Limb (tissue), 2 donors: Measurements from ENCODE around the gene TRIM42.

ENCODE experiments used
- DNase-seq, 2 donors: peaks; one replicate each; pipeline ENCODE4 v3.0.0-alpha.2; 2016; ENCODE audit errors: extremely low spot score in 2 of 2

Gene TRIM42

DNA sequence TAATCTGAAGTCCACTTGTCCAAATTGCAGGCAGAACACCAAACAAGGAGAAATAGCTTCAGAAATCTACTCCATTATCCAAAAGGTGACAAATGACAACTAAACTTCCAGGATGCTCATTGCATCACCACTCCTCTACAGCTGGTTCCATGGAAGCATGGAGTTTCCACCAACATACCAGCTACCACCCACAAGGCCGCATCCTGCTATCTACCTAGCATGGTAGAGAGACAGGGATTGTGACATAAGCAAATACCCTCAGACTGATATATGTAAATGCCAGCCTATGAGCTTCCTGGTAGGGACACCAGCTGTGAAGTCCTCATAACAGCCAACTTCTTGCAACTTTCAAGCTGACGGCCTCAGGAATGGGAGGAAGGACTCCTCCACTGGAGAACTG lies at the start of gene TRIM42:
TRIM42 (plus strand) TSS at position 301 of the 400 bp plus-strand sequence. CDS start 166 bp downstream, outside the sequence.
- no peak for DNase-seq

DNA sequence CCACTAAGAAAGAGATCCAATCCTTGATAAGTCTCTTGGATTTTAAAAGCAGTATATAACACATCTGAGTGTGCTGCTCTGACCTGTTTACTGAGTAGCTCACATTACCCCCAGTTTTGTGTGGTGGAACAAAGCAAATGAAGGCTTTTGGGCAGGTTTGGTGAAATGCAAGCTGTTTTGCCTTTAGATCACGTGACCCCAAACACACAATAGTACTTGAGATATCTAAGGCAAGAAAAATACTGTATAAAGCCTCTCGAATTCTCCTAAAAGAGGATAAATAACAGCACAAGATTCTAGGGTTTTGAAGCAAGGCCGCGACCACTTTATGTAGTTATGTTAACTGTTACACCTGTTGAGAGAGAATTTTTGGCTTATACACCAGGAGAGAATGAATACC lies 49.3 kb upstream of the TRIM42 start:
- no peak for DNase-seq

DNA sequence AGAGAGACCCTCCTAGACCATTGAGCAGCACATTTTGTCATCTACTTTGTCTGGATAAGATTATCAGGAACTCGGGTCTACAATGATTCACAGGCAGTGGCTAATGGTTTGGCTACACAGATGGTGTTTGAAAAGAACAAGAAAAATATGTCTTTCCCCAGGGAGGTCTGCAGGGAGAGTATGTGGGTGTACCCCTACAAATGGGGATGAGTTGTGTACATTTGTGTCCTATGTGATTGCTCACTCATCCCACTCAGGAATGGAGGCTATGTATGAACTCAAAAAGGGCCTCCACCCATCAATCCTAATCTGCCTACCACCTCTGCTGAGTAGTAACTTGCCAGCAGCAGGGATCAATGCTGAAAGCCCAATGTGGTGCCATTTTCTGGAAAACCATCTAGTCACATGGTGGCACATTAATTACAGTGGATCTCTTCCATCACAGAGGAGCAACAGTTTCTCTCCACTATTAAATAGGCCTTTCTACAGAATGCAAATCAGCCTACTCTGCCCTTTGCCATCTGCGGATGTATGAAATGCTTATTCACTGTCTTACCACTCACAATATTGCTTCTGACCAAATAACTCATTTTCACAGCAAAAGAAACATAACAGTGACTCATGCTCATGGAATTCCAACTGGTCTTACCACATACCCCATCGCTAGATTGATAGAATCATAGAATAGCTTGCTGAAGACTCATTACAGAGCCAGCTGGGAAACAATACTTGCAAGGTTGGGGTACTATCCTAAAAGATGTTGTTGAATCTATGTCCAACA lies 48.3 kb upstream of the TRIM42 start:
- DNase-seq = no peak

DNA sequence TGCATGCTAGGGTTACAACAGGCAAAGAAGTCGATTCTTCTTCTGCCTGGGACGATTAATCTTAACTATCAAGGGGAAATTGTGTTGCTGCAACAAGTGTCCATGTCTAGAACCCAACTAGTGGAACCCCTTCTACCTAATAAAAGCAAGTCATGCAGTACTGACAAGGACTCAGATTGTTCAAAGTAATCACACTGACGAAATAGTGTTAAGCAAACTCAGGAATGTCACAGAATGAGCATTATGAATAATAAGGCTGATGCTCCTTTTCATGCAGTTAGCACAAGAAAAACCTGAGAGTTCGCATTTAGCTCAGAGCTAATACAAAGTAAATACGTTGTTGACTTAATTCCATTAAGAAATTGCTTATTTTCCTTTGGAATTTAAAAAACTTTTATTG lies 47.5 kb upstream of the TRIM42 start:
- no peak for DNase-seq

DNA sequence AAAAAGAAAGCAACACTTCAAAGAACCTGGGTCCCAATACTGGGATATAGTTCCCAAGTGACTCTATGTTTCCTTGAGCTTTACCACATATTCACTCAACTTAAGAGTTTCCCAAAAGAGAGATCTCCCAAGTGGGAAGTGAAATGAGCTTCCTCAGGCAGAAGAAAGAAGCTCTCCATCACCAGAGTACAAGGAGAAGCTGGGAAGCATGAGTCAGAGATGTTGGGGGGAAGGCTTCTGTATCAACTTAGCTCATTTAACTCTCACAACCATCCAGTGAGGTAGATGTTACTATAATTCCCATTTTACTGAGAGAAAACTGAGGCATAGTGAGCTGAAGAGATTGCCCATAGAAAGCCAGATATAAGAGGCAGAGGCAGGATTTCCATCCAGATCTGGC lies 47.0 kb upstream of the TRIM42 start:
- no peak for DNase-seq

DNA sequence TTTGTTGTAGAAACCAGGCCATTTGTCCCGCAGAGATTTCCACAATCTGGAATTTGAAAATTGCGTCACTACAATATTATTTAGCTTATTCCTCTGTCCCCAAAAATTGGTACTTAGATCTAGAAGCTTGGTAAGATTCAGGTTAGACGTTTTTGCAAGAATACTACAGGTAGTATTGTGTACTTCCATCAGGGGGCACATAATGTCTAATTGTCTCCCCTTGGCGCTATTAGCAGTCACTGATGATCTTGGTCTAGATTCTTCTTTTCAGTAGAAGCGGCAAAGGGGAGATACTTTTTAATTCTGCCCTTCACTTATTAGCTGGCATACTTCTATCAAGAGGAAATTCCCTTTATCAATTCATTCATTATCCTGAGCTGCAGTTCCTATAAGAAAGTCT lies 42.6 kb upstream of the TRIM42 start:
- no peak for DNase-seq

DNA sequence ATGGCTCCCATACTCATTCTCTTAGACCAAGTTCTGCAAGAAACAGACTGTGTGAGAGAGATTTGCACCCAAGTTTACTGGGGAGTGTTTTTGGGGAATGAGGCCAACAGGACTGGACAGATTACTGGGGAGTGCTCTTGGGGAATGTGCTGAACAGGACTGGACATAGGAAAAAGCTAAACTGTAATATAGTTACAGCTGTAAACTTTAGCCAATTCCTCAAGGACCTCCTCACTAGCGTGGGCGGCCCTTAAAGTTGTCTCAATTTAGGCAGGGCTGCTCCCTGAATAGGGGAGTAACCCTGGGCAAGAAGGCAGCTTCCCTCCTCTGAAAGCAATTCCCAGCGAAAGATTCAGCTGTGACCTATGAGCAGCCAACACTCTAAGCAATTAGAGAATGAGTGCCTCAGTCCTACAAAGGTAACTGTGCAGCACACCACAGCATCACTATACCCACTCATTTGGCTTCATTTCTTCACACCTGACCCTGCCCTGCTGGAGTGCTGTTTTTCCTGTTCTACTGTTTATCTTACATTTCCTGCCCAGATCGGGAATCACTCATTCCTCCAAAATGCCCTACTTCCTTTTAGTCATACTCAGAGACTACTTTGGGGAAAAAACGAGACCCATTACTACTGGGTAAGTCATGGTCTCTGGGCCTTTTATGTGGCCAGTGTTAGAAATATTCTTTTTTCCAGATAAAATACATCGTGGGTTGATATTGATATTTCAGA lies 41.3 kb upstream of the TRIM42 start:
- DNase-seq = peak in 1 of 2 donors; percentile 8

DNA sequence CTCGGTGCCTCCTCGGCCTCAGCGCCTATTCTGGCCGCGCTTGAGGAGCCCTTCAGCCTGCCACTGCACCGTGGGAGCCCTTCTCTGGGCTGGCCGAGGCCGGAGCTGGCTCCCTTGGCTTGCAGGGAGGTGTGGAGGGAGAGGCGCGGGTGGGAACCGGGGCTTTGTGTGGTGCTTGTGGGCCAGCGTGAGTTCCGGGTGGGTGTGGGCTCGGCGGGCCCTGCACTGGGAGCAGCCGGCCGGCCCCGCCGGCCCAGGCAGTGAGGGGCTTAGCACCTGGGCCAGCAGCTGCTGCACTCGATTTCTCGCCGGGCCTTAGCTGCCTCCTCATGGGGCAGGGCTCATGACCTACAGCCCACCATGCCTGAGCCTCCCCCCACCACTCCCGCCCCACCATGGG lies 26.6 kb upstream of the TRIM42 start:
- DNase-seq = no peak

DNA sequence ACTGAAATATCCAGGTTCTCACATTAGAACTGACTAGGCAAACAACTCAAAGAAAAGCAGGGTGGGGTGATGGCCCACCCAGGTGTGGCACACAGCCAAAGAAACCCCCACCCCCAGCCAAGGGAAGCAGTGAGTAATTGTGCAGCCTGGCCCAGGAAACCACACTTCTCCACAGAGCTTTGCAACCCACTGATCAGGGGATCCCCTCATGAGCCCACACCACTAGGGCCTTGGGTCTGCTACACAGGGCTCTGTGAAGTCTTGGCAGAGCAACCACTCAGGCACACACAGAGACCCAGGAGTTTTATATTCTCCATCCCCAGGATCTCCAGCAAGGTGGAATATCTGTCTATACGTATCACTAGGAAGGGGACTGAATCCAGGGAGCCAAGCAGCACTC lies 22.2 kb upstream of the TRIM42 start:
- no peak for DNase-seq

DNA sequence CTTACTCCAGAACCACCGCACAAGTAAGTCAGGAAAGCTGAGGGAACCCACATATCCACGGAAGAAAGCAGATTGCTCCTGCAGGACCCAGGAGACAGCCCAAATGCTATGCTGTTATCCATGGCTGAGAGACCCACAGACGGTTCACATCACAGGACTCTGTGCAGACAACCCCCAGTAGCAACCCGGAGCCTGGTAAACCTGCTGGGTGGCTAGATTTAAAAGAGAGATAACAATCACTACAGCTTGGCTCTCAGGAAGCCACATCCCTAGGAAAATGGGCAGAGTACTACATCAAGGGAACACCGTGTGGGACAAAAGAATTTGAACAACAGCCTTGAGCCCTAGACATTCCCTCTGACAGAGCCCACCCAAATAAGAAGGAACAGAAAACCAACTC lies 13.8 kb upstream of the TRIM42 start:
- DNase-seq = no peak

DNA sequence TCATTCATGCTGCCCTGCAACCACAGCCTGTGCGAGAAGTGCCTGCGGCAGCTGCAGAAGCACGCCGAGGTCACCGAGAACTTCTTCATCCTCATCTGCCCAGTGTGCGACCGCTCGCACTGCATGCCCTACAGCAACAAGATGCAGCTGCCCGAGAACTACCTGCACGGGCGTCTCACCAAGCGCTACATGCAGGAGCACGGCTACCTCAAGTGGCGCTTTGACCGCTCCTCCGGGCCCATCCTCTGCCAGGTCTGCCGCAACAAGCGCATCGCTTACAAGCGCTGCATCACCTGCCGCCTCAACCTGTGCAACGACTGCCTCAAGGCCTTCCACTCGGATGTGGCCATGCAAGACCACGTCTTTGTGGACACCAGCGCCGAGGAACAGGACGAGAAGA lies 4.7 kb downstream of the TRIM42 start:
- no peak for DNase-seq

DNA sequence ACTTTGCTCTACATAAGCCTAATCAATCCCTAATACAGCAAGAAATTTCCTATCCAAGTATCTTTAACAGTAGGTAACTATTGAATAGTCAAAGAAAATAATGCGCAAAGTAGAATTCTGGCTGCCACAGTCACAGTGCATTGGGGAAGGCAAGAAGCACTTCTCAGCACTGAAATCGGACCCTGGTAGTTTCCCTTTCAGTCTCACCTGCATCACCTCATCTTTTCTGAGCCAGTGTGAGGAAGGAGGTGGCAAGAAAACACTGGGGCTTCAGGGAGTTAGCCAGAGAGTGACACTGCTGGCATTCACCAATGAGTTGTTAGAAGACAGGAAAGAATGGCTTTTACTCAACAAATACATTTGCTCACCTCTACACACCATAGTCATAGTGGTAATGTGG lies 8.3 kb downstream of the TRIM42 start:
- no peak for DNase-seq

DNA sequence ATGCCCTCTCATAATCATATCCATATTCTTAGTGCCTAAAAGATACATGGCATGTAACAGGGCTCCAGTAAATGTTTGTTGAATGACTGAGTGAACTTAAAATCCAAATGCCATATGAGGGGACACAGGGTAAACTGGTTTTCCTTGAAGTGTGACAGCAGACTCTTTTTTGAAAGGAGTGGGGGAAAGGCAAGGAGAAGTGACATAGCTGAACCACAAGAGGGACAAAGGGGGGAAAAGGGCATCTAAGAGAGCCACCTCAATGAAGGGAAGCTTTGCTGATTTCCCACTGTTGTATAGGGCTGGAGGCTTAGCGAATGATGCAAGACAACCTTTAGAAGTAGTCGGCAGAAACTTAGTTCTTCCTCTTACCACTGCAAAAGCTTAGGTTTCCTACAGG lies 9.1 kb downstream of the TRIM42 start:
- no peak for DNase-seq

DNA sequence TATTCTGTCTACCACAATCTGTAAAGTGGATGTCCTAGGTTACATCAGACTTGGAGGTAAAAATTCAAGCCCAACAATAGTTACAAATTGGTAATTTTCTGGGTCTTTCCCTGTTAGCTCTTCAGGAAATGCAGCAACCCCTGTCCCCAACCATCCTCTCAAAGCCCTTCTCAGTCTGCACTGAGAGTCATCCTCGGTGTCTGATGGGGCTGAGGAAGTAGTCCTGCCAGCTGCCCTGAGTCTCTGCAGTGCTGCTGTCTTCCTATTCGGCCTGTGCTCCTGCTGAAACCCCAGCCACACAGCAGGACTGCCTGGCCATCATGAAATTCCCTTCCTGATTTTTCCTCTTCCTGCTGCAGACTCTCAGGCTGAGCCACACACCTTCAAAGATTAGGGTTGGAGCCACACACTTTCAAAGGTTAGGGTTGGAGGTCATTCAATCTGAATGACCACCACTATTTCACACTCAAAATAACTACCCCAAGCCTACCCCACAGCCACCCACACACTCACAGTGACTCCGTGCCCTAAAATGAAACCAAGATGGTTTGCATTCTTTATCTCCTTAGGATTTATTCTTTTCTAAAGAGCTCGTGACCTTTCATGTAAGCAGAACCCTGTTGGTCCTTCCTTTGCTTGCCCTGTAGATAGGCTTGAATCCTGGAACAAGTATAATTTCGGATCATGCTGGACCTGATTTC lies 17.6 kb downstream of the TRIM42 start:
- no peak for DNase-seq

DNA sequence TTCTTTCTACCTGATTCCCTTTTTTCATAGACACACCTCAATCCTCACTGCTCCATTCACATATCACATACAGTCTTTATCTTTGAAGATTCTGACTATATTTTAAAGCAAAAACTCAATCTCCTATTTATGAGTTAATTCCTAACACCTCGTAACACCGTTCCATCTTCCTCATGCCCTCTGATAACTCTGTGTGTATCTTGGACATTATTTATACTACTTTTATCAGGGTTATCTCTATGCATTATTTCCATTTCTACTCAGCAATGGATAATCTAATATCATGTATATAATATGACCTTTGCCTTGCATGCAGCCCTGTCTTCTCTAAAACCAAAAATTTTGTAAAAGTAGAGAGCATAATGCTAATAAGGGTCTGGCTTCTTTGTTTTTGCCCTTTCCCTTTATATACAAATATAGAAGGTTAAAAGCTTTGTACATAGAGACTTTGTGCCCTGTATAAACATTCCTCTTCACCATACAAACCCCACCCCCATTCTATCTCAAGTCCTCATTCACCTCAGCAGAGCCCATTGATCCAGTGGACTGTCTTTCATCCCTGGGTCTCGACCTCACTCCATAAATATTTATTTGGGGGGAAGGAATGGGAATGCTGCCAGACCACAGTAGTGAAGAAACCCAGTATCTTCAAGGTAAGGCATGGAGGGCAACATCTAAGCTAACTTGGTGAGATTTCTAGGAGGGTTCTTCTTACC lies 21.8 kb downstream of the TRIM42 start:
- no peak for DNase-seq

DNA sequence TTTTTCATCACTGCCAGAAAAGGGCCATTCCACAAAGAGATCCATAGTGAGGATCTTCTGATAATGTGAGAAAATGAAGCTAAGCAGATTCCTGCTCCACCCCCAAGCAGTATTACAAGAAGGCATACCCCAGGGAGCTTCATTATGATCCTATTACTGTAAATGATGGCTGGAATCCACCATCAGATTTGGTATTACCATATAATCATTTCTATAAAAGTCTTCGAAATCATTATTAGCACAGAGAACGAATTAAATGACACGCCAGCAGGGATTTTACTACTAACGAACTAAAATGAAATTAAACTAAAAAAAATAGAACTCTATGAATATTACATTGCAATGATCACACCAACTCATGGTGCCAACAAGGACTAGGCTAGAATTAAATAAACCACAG lies 24.4 kb downstream of the TRIM42 start:
- no peak for DNase-seq

DNA sequence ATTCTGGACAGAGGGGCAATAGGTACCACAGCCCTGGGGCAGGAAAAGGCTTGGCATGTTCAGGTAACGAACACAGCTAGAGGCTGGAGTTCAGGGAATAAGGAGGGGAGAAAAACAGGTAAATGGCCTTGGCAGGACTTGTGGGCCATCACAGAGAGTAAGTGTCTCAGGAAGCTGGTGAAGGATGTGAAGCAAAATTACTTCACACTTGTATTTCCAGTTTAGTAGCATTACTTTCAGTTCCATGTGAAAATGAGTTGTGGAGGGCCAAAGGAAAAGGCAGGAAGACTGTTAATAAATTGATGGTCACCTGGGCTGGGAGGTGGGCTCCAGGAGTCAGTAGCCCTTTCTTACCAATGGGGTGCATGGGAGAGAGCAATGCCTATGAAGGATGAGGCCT lies 25.6 kb downstream of the TRIM42 start:
- DNase-seq = no peak

DNA sequence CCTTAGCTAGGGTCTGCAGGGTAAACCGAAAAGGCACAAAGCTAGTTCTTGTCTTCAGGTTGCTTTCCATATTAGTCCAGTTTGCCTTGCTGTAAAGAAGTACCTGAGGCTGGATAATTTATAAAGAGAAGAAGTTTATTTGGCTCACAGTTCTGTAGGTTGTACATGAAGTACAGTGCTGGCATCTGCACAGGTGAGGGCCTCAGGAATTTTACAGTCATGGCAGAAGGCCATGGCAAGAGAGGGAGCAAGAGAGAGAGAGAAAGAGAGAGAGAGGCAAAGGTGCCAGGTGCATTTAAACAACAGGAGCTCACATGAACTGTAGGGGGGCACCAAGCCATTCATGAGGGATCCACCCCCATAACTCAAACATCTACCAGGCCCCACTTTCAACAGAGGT lies 26.9 kb downstream of the TRIM42 start:
- no peak for DNase-seq

DNA sequence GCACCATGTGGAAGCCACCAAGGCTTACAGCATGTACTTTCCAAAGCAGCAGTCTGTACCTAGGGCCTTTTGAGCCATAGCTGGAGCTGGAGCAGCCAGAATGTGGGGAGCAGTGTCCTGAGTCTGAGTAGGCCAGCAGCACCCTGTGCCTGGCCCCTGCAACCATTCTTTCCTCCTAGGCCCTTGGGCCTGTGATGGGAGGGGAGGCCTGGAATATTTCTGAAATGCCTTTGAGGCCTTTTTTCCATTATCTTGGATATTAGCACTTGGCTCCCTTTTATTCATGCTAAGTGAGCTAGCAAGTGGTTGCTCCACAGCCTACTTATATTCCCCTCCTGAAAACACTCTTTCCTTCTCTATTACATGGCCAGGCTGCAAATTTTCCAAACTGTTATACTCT lies 28.1 kb downstream of the TRIM42 start:
- no peak for DNase-seq

DNA sequence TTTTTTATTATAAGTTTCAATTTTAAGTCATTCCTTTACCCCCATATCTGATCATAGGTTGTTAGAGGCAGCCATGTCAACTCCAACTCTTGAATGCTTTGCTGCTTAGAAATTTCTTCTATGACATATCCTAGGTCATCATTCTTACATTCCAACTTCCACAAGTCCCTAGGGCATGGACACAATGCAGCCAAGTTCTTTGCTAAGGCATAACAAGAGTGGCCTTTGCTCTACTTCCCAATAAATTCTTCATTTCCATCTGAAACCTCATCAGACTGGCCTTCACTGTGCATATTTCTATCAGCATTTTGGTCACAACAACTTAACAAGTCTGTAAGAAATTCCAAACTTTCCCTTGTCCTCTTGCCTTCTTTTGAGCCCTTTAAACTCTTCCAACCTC lies 28.5 kb downstream of the TRIM42 start:
- no peak for DNase-seq

DNA sequence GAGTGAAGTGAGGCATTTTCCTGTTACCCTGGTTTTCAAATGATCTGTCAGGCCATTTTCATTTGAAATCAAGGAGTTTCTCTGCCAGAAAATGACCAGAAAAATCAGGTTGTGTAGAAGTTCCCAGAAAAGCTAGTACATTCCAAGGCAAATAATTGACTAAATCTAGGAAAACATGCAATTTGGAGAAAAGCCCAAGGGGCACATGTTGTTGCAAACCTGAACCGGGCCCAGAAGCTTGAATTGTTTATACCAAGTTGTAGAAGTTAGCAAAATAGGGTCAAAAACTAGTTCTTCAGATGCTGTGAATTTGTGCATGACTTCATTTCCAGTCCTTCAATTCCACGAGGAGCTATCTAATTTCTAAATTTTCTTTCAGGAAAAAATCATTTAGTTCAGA lies 31.0 kb downstream of the TRIM42 start:
- DNase-seq = peak in 1 of 2 donors; percentile 16

DNA sequence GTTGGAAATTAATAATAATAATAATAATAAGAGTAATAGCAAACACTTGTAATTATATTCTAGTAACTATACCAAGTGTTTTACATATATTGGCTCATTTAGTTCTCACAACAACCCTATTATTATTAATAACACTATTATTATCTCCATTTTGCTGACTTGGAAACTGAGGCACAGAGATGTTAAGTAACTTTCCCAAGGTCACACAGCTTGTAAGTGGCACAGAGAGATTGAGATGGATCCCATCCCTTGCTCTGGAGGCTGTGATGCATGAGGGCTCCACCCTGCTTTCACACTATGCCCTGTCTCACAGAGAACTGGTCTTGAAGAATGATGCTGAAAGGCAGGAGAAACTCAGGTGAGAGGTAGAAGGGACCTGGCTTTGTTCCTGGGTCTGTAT lies 31.9 kb downstream of the TRIM42 start:
- DNase-seq = no peak
